Measurements from ENCODE around the gene LRP2.

LRP2 gene

DNA sequence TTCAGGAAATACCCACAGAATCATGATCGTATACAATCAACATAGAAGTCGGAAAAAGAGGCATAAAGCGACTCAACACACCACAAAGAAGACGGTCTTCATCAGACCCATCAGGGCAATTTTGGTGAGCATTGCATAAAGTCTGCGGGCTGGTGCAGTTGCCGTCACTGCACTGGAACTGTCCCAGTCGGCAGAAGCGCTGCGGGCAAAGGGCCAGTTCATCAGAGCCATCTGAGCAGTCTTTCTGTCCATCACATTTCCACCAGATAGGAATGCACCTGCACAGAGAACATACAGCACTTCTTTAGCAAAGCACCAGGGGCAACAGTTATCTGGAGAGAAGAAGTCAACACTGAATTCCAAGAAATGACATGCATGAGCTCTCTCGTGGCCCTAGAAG, 187.2 kb downstream of the LRP2 start:
- ChIA-PET CTCF (interaction anchor here (0.6 kb wide), 1 partner anchor 1056 kb away, joined by 3 read pairs; no protein-coding TSS in a partner anchor), POLR2A (ENCODE audit: low non-redundant PET) (no interaction called here)
- TF ChIP-seq, protein P1, sequence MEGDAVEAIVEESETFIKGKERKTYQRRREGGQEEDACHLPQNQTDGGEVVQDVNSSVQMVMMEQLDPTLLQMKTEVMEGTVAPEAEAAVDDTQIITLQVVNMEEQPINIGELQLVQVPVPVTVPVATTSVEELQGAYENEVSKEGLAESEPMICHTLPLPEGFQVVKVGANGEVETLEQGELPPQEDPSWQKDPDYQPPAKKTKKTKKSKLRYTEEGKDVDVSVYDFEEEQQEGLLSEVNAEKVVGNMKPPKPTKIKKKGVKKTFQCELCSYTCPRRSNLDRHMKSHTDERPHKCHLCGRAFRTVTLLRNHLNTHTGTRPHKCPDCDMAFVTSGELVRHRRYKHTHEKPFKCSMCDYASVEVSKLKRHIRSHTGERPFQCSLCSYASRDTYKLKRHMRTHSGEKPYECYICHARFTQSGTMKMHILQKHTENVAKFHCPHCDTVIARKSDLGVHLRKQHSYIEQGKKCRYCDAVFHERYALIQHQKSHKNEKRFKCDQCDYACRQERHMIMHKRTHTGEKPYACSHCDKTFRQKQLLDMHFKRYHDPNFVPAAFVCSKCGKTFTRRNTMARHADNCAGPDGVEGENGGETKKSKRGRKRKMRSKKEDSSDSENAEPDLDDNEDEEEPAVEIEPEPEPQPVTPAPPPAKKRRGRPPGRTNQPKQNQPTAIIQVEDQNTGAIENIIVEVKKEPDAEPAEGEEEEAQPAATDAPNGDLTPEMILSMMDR (conservative IDR thresholded peaks at IDR 0.05; ENCODE audit: low read depth): no peak
- DNase-seq (ENCODE audit: low spot score): no peak
- H3K27ac ChIP-seq: no peak overlapping the region

DNA sequence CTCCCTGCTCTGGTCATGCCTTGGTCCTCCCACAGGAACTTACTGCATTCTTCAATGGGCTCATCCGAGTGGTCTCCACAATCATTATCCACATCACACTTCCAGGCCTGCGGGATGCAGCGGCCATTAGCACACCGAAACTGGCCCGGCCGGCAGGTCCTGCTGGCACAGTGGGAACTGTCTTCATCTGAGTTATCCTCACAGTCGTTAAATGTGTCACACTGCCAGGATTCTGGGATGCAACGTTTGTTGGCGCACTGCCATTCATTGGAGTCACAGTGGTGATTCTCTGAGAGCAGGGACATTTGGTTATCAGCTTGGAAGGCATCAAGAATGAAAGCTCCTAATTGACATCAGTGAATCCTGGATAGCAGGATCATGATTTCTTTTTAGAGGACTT, 188.5 kb downstream of the LRP2 start:
- POLR2A ChIA-PET (ENCODE audit: low non-redundant PET): no interaction called here
- no peak for DNase-seq (ENCODE audit: low spot score)
- TF ChIP-seq, protein P1 (conservative IDR thresholded peaks at IDR 0.05; ENCODE audit: low read depth): no peak
- CTCF ChIA-PET: no interaction called here
- no peak overlapping the region for H3K27ac ChIP-seq

DNA sequence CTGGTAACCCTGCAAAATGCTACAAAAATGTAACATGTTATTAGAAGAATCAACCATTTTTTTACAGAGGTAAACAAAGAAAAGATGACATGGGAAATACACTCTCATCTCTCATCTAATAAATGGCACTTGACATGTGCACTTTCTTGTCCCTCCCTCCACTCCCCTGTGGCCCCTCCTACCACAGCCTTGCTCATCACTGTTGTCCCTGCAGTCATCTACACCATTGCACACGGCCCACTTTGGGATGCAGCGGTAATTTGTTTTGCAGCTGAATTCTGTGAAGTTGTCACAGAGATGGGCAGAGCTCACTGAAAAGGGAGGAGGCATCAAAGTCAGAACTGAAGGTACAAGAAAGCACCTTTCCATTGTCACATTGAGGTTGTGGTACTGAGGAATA, 189.4 kb downstream of the LRP2 start:
- ChIA-PET POLR2A (ENCODE audit: low non-redundant PET) (no interaction called here), CTCF (no interaction called here)
- H3K27ac ChIP-seq: no peak overlapping the region
- no peak for DNase-seq (ENCODE audit: low spot score)
- TF ChIP-seq, protein P1 (conservative IDR thresholded peaks at IDR 0.05; ENCODE audit: low read depth): no peak

DNA sequence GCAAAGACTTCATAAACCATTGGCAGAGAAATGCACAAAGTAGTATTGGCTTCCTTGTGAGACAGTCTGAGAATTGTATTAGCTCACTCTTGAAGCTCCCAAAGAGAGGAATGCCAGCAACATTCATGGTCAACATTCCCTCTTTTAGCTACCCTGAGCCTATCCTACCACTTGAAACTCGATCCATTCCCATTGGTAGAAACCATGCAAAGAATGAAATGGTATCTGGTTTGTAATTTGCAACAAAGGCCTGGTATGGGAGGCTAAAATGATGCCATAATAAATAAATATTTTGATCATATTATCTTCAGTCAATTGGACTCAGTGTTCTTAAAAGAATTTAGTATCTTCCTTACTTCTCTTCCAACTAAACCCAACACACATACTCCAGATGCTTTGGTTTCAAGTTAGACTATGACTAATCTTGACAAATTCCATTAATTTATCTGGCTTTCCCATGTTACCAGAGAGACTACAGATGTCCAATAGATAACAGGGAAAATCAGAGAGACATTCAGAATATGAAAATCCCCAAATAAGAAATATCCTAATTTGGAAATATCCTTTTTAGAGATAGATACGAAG, 190.1 kb downstream of the LRP2 start:
- POLR2A ChIA-PET (ENCODE audit: low non-redundant PET): no interaction called here
- no peak for DNase-seq (ENCODE audit: low spot score)
- TF ChIP-seq, protein P1 (conservative IDR thresholded peaks at IDR 0.05; ENCODE audit: low read depth): no peak
- CTCF ChIA-PET: no interaction called here
- H3K27ac ChIP-seq: no peak overlapping the region

DNA sequence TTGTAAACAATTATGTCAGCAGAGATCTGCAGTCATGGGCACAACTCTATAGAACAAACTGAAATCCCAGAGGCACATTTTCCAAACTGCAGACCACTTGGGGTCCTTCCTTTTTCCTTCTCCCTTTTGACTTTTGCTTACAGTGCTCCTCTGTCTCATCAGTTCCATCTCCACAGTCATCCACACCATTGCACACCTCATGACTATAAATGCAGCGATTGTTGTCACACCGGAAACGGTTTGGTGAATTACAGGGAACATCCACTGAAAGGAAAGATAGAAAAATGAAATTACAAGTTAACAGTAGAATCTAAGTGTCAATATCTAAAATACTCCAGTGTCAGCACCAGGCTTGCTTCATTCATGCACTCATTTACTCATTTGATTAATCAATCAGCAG, 196.5 kb downstream of the LRP2 start:
- TF ChIP-seq, protein P1 (conservative IDR thresholded peaks at IDR 0.05; ENCODE audit: low read depth): no peak
- ChIA-PET POLR2A (ENCODE audit: low non-redundant PET) (no interaction called here), CTCF (no interaction called here)
- DNase-seq (ENCODE audit: low spot score): no peak
- no peak overlapping the region for H3K27ac ChIP-seq

DNA sequence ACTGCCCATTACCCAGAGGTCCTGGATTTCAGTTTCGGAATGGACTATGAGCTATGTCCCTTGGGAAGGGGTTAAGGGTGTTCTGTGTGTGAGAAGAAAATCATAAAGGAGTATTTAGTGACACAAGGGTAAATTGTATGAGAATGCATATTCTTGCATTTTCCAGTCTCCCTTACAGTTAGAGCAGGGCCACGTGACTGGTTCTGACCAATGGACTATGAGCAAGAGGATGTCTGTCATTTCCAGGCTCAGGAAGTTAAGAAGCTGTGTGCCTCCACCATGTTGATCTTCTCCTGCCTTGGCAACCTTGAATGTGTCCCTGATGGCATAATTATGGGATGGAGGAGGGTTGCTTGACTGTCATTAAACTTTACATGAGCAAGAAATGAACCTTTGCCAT, 198.0 kb downstream of the LRP2 start:
- no peak for DNase-seq (ENCODE audit: low spot score)
- CTCF ChIA-PET: no interaction called here
- TF ChIP-seq, protein P1 (conservative IDR thresholded peaks at IDR 0.05; ENCODE audit: low read depth): no peak
- no peak overlapping the region for H3K27ac ChIP-seq
- POLR2A ChIA-PET (ENCODE audit: low non-redundant PET): no interaction called here

DNA sequence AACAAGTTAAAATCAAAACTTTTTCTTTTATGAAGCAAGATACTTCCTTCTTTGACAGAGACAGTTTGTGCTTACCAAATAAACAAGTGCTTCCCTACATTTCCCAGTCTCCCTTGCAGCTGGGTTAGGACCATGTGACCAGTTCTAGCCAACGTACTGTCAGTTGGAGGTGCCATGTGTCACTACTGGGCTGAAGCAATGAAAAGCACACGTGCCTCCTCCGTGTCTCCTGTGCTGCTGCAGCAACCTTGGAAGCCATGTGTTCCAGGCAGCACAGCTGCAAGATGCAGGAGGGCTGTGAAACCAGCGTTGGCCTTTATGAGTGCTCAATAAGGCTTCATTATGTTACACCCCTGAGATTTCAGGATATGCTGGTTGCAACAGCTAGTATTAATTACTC, 199.7 kb downstream of the LRP2 start:
- POLR2A ChIA-PET (ENCODE audit: low non-redundant PET): no interaction called here
- CTCF ChIA-PET: no interaction called here
- H3K27ac ChIP-seq: no peak overlapping the region
- DNase-seq (ENCODE audit: low spot score): no peak
- TF ChIP-seq, protein P1 (conservative IDR thresholded peaks at IDR 0.05; ENCODE audit: low read depth): no peak

All from RWPE1 (cell line).